B cell (primary cell): ENCODE data around the gene FIGNL2. TPM values are rescaled to one million over a fixed set of nuclear protein-coding genes. Genes with fewer than 3 reads are reported as not detected.

Source experiments
- ATAC-seq: fragments of 200-7000 bp; cut with Tn5 transposase; one replicate; pipeline ENCODE4 v1.10.0; 2021; ENCODE audit warnings: low read depth, mild to moderate bottlenecking, moderate number of reproducible peaks, moderate library complexity
- CTCF ChIA-PET: fragments of 350-600 bp; sonication (Branson Sonifier 250); formaldehyde crosslinking; loops from one replicate; lab custom pipeline; 2021; ENCODE audit warnings: antibody characterized with exemption, inconsistent platforms; lab: Charles Lee
- POLR2A ChIA-PET: fragments of 350-600 bp; sonication (Branson Sonifier 250); formaldehyde crosslinking; loops from one replicate; lab custom pipeline; 2021; ENCODE audit warnings: antibody characterized with exemption; lab: Charles Lee
- DNase-seq: peaks from one replicate; pipeline ENCODE4 v3.0.0; 2013
- H2AFZ ChIP-seq: 2 replicates; pipeline ENCODE4 v1.6.1; 2012; ENCODE audit warnings: mild to moderate bottlenecking, low read depth, low read length; ENCODE audit not compliant: insufficient read depth, poor library complexity, severe bottlenecking
- H3K27ac ChIP-seq, 2 donors: 1 replicate in 1 of 2; 2 replicates in 1 of 2; pipeline ENCODE4 v1.5.1; 2012 to 2013; ENCODE audit warnings: low read length in 2 of 2, mild to moderate bottlenecking in 2 of 2, moderate library complexity in 1 of 2
- H3K27me3 ChIP-seq, 4 experiments: fragments of 200-600 bp in 1 of 4; sonication (generic) in 1 of 4; replicated peaks in 1 of 4; 1 replicate in 2 of 4; 2 replicates in 2 of 4; pipeline versions ENCODE4 v1.6.1 to v1.7.0; 2013 to 2016; ENCODE audit warnings: low read length in 3 of 4, mild to moderate bottlenecking in 2 of 4, mixed read lengths in 1 of 4, moderate library complexity in 1 of 4; ENCODE audit not compliant: insufficient read depth in 4 of 4, control insufficient read depth in 3 of 4; ENCODE audit errors: control extremely low read depth in 1 of 4
- H3K36me3 ChIP-seq, 2 experiments: replicated peaks in 1 of 2; 1 replicate in 1 of 2; 2 replicates in 1 of 2; pipeline versions ENCODE4 v1.6.1 to v1.7.1; 2013; ENCODE audit warnings: low read length in 1 of 2; ENCODE audit not compliant: insufficient read depth in 2 of 2, control insufficient read depth in 1 of 2; ENCODE audit errors: control extremely low read depth in 1 of 2, extremely low read depth in 1 of 2
- H3K4me1 ChIP-seq, 2 donors: fragments of 200-600 bp in 1 of 2; sonication (generic) in 1 of 2; 1 replicate in 1 of 2; 2 replicates in 1 of 2; pipeline versions ENCODE4 v1.5.1 to v1.6.1; 2013 to 2017; ENCODE audit warnings: low read length in 2 of 2; ENCODE audit not compliant: control insufficient read depth in 2 of 2, insufficient read depth in 2 of 2
- H3K4me2 ChIP-seq: replicated peaks from 2 replicates; pipeline ENCODE3; 2012; ENCODE audit warnings: mild to moderate bottlenecking, low read depth, low read length; ENCODE audit not compliant: poor library complexity, severe bottlenecking
- H3K4me3 ChIP-seq, 5 experiments: fragments of 200-600 bp in 1 of 5; sonication (generic) in 1 of 5; 1 replicate in 3 of 5; 2 replicates in 2 of 5; pipeline versions ENCODE4 v1.5.1 to v1.7.0; 2011 to 2016; ENCODE audit warnings: low read length in 4 of 5, mild to moderate bottlenecking in 4 of 5, low read depth in 2 of 5, control low read depth in 1 of 5, moderate library complexity in 1 of 5; ENCODE audit not compliant: insufficient read depth in 1 of 5; ENCODE audit errors: control extremely low read depth in 1 of 5, extremely low read depth in 1 of 5
- H3K79me2 ChIP-seq: fragments of 200-600 bp; sonication (generic); one replicate; pipeline ENCODE4 v1.6.0; 2016; ENCODE audit warnings: low read length; ENCODE audit not compliant: control insufficient read depth, insufficient read depth
- H3K9ac ChIP-seq: fragments of 200-600 bp; sonication (generic); 2 replicates; pipeline ENCODE4 v1.6.1; 2017; ENCODE audit warnings: mild to moderate bottlenecking, low read length, moderate library complexity
- H3K9me3 ChIP-seq, 3 donors: one replicate each; pipeline versions ENCODE4 v1.6.1 to v1.7.1; 2013; ENCODE audit warnings: low read length in 2 of 3; ENCODE audit not compliant: control insufficient read depth in 2 of 3, insufficient read depth in 1 of 3; ENCODE audit errors: control extremely low read depth in 1 of 3
- H4K20me1 ChIP-seq: 2 replicates; pipeline ENCODE4 v1.6.0; 2012; ENCODE audit warnings: mild to moderate bottlenecking, low read length; ENCODE audit not compliant: insufficient read depth, control insufficient read depth, poor library complexity, severe bottlenecking
- H3K27ac Mint-ChIP-seq: one replicate; pipeline ENCODE4 v1.8.0; 2021; ENCODE audit warnings: mixed read lengths
- H3K27me3 Mint-ChIP-seq: one replicate; pipeline ENCODE4 v1.8.0; 2021; ENCODE audit warnings: mixed read lengths
- H3K4me1 Mint-ChIP-seq: one replicate; pipeline ENCODE4 v1.8.0; 2021; ENCODE audit warnings: mixed read lengths
- H3K4me3 Mint-ChIP-seq: one replicate; pipeline ENCODE4 v1.8.0; 2021; ENCODE audit warnings: mixed read lengths
- H3K9me3 Mint-ChIP-seq: one replicate; pipeline ENCODE4 v1.8.0; 2022; ENCODE audit warnings: mixed read lengths; ENCODE audit not compliant: insufficient read depth
- EZH2 ChIP-seq: IDR thresholded peaks from 2 replicates; pipeline ENCODE4 v1.6.1; 2012; ENCODE audit warnings: borderline replicate concordance, low read depth, mild to moderate bottlenecking, moderate library complexity, low read length; ENCODE audit not compliant: insufficient read depth, poor library complexity, severe bottlenecking
- WGBS: methylation state at CpG from one replicate; pipeline ENCODE4 v1.1.5; 2013; ENCODE audit warnings: missing lambda C conversion rate; ENCODE audit not compliant: insufficient coverage; 5-methylcytosine and 5-hydroxymethylcytosine counted together
- intact Hi-C: fragments of 100-400 bp; cut with micrococcal nuclease; formaldehyde crosslinking; loops from one replicate; pipeline ENCODE4 v1.10.0; 2022
- polyA plus RNA-seq: library from polyadenylated mRNA; depleted of rRNA; stranded (reverse); fragments of >200 nt; gene quantifications from 2 replicates; pipeline ENCODE4 v1.2.3, GENCODE V29; 2012
- total RNA-seq, 2 donors: library from RNA; stranded (reverse); fragments of 120-200 nt in 1 of 2; gene quantifications; 1 replicate in 1 of 2; 2 replicates in 1 of 2; pipeline versions ENCODE4 v1.2.3 to v1.2.4, GENCODE V29; 2013 to 2022
- TF ChIP-seq, protein P1 (sequence below): fragments of 200-600 bp; IDR thresholded peaks from one replicate; pipeline ENCODE4 v1.8.0; 2022; ENCODE audit warnings: antibody characterized with exemption, mild to moderate bottlenecking

Gene FIGNL2
- total and polyA plus RNA-seq, 2 donors (not counting 1 experiment from before 2014, with no cell fraction given): 0.16 to 0.79 TPM

DNA sequence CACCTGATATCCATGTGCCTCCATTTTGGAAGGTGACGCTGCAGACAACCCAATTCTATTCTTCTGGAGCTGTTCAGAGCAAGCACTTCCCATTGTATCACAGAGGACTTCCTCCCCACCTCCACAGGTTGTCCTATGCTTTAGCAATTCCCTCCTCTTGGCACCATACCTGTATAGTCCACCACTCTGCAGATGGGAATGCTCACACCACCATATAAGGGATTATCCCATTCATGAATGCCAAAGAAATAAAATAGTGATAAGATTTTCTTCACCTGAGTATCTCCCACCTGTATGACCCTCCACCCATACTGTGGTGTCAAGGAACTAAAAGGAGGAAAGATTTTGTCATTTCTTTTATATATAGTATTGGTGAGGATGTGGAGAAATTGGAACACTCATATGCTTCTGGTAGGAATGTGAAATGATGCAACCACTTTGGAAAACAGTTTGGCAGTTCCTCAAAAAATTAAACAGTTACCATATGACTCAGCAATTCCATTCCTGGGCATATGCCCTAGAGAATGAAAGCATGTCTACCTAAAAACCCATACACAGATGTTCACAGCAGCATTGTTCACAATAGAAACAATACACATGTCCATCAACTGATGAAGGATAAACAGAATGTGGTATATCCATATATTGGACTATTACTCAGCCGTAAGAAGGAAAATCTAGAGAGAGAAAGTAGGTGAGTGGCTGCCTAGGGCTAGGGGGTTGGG lies 75.2 kb downstream of the FIGNL2 start:
- Mint-ChIP-seq H3K27me3 (peaks cover 7% of the 10 kb centered on the region), H3K4me3 (no peak overlapping the region), H3K4me1 (no peaks in the 10 kb centered on the region), H3K9me3 (no peaks in the 10 kb centered on the region), H3K27ac (no peak overlapping the region)
- Histone ChIP-seq H3K9me3 (no peaks in the 10 kb centered on the region), H2AFZ (no peak overlapping the region), H3K4me3 (no peak overlapping the region), H3K79me2 (no peaks in the 10 kb centered on the region), H4K20me1 (no peaks in the 10 kb centered on the region), H3K4me1 (no peaks in the 10 kb centered on the region), H3K27ac (no peak overlapping the region), H3K4me2 (no peak overlapping the region), H3K9ac (no peak overlapping the region), H3K27me3 (peaks cover 0 to 4% (median 0%) of the 10 kb centered on the region in 4 experiments), H3K36me3 (no peaks in the 10 kb centered on the region)
- whole genome bisulfite sequencing: 100% methylated on average over 1 of the region's 2 CpGs
- no peak for ATAC-seq
- ChIA-PET POLR2A (no interaction called here), CTCF (no interaction called here)
- DNase-seq: no peak
- TF ChIP-seq, protein P1, sequence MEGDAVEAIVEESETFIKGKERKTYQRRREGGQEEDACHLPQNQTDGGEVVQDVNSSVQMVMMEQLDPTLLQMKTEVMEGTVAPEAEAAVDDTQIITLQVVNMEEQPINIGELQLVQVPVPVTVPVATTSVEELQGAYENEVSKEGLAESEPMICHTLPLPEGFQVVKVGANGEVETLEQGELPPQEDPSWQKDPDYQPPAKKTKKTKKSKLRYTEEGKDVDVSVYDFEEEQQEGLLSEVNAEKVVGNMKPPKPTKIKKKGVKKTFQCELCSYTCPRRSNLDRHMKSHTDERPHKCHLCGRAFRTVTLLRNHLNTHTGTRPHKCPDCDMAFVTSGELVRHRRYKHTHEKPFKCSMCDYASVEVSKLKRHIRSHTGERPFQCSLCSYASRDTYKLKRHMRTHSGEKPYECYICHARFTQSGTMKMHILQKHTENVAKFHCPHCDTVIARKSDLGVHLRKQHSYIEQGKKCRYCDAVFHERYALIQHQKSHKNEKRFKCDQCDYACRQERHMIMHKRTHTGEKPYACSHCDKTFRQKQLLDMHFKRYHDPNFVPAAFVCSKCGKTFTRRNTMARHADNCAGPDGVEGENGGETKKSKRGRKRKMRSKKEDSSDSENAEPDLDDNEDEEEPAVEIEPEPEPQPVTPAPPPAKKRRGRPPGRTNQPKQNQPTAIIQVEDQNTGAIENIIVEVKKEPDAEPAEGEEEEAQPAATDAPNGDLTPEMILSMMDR: no peak
- TF ChIP-seq EZH2: no peak
- intact Hi-C loops: no loop called here

- Histone ChIP-seq H3K27ac (no peak overlapping the region), H3K4me2 (no peak overlapping the region), H3K79me2 (no peaks in the 10 kb centered on the region), H3K27me3 (peaks cover 0 to 4% (median 0%) of the 10 kb centered on the region in 4 experiments), H3K9me3 (no peaks in the 10 kb centered on the region), H3K36me3 (no peaks in the 10 kb centered on the region), H3K9ac (no peak overlapping the region), H3K4me1 (no peaks in the 10 kb centered on the region), H4K20me1 (no peaks in the 10 kb centered on the region), H3K4me3 (no peak overlapping the region), H2AFZ (no peak overlapping the region)
- POLR2A ChIA-PET: no interaction called here
- Mint-ChIP-seq H3K4me1 (no peaks in the 10 kb centered on the region), H3K9me3 (no peaks in the 10 kb centered on the region), H3K4me3 (no peak overlapping the region), H3K27ac (no peak overlapping the region), H3K27me3 (no peaks in the 10 kb centered on the region)
- ATAC-seq (no peak), DNase-seq (no peak)
- no CpG with 5 or more reads among the region's 1 CpG for WGBS
- CTCF ChIA-PET: no interaction called here
- TF ChIP-seq, protein P1: no peak
- intact Hi-C loops: no loop called here
Measured at GRCh38 chr12:51771008-51771407, 77.5 kb downstream of the FIGNL2 start.
